DOHH2 (cell line): ENCODE data around the gene ZSWIM6.

Source experiments
- CTCF ChIP-seq: fragments of 200-600 bp; sonication (generic); IDR thresholded peaks from one replicate; pipeline ENCODE4 v1.5.1; 2014; ENCODE audit warnings: antibody characterized with exemption, mild to moderate bottlenecking, low read depth, low read length; ENCODE audit not compliant: poor library complexity, severe bottlenecking
- EZH2phosphoT487 ChIP-seq: fragments of 200-600 bp; sonication (generic); IDR thresholded peaks from 2 replicates; pipeline ENCODE4 v1.6.1; 2017; ENCODE audit warnings: borderline replicate concordance, mild to moderate bottlenecking, antibody characterized with exemption, low read length, moderate library complexity, mixed read lengths

- TF ChIP-seq CTCF: no peak
- TF ChIP-seq EZH2phosphoT487: no peak
Observed at GRCh38 chr5:61466017-61466416, 134.0 kb downstream of the ZSWIM6 start.
